IPS DF 19.7 (cell line): ENCODE results near the gene NDUFA13.

Experiments used
- DNase-seq: peaks from one replicate; pipeline ENCODE4 v3.0.0-alpha.2; 2013; ENCODE audit warnings: low read depth, low spot score

Gene NDUFA13

GRCh38 chr19:19507354-19507753 lies 8.7 kb upstream of the NDUFA13 start:
- no peak for DNase-seq

DNA sequence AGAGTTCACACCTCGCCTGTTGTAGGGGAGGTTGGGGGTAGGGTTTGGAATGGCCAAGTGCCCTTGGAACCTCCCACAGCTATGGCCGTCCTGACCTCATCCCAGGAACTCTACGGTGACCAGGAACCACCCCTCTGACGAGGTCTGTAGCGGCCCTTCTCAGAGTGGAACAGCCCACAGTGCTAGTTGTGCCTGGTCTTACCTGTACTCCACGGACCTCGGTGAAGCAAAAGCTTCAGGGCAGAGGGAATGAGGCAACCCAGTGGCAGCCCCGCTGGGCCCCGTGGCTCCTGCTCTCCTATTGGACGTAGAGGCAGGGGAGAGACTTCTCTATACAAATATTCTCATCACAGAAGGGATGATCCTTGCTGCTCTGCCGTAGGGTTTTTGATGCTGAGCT lies 7.8 kb upstream of the NDUFA13 start:
- no peak for DNase-seq

GRCh38 chr19:19510432-19510831 lies 5.6 kb upstream of the NDUFA13 start:
- no peak for DNase-seq

DNA sequence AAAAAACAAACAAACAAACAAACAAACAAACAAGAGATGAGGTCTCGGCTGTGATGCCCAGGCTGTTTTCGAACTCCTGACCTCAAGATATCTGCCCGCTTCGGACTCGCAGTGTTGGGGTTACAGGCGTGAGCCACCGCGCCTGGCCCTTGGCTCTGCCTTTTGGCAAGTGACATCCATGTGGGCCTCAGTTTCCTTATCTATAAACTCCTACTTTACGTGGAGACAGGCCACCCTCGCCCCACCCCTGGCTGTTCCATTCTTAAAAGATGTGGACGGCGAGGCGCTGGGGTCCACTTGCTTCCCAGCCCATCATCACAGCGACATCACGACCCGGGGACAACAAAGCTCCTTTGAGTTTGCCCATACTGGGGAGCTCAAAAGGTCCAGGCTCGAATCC lies 2.3 kb upstream of the NDUFA13 start:
- DNase-seq, result no peak

DNA sequence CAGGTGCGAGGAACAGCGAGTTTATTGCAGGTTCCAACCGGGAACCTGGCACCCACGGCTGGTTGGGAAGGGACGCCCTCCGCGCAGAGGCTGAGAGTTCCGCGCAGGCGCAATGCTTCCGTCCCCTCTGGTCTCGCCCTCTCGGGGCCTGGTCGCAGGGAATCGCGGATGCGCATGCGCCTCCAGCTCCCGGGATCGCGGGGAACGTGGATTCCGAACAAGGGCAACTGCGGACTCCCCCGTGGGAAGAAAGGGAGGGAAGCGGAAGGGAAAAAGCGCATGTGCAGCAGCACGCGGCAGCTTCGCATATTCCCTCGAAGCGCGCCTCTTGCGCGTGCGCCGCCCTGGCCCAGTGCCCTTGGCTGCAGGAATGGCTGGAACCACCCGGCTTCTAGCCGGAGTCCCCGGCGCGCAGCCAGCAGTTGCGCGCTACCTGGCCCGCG lies 1.8 kb upstream of the NDUFA13 start:
- DNase-seq, result no peak

GRCh38 chr19:19514881-19515641 lies 964 bp upstream of the NDUFA13 start, which contains the start of gene TSSK6:
TSS of gene TSSK6 (minus strand) at chr19:19515548. CDS start at chr19:19515427, 121 bp downstream.
- DNase-seq, result no peak

- no peak for DNase-seq
Measured at GRCh38 chr19:19517235-19517619, 1.2 kb downstream of the NDUFA13 start.

- no peak for DNase-seq
Measured at GRCh38 chr19:19520989-19521388, 5.0 kb downstream of the NDUFA13 start.

GRCh38 chr19:19523177-19523576 lies 7.2 kb downstream of the NDUFA13 start:
- DNase-seq, result no peak

DNA sequence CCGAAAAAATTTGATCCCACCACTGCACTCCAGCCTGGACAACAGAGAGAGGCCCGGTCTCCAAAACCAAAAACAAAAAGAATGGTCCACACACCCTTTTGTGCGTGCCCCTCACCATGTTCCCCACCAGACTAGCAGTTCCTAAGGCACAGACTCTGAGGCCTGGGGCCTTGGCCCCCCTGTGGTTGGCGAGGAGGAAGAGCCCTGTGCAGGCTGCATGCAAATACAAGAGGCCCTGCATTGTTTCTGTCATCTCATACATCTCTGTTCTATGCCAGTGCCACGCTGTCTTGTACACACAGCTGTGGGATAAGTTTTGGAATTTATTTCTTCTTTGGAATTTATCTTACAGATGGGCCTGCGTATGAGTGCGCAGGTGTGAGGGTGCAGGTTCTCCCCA lies 8.0 kb downstream of the NDUFA13 start:
- no peak for DNase-seq

- DNase-seq, result no peak
Measured at GRCh38 chr19:19525611-19526380, 9.8 kb downstream of the NDUFA13 start.

- DNase-seq, result no peak
Measured at GRCh38 chr19:19526581-19527370, 10.8 kb downstream of the NDUFA13 start.

DNA sequence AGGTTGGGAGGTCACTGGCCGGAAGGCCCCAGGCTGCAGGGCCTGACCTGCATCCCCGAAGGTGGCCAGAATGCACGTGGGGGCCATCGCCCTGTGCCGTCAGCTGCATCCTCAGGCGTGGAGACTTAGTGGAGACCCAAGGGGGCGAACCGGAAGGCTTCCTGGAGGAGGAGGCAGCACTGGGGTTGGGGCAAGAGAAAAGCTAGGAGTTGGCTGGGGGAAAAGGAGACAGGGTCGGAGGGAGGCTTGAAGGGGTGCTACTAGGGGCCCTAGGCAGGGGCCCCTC lies 11.3 kb downstream of the NDUFA13 start:
- no peak for DNase-seq

DNA sequence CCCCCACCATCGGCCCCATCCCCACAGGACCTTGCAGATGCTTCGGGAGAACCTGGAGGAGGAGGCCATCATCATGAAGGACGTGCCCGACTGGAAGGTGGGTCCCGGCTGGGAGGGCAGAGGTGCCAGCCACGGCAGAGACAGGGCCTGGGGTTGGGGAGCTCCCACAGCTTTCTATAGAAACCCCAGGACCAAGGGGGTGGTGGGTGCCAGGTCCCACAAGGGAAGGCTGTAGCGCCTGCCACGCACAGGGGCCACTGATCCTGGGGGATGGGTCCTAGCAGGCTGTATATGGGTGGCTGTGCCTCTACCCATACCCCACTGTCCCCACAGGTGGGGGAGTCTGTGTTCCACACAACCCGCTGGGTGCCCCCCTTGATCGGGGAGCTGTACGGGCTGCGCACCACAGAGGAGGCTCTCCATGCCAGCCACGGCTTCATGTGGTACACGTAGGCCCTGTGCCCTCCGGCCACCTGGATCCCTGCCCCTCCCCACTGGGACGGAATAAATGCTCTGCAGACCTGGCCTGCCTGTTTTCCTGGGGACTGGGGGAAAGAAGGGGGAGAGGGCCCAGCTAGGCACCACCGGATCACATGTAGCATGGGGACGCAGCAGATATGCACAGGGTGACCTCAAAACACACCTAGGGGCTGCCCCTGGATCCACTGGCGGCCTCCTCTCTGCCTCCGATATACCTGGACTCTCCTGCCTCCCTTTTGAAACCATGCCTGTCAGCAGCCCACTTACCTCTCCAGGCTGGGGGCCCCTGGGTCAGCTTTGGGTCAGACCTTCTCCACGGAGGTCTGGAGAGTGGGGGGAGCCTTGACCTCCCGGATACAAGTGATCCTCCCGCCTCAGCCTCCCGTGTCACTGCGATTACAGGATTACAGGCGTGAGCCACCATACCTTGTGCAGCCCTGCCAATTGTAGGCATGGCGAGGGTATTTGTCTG lies 11.9 kb downstream of the NDUFA13 start:
- DNase-seq, result no peak

GRCh38 chr19:19528721-19529490 lies 12.9 kb downstream of the NDUFA13 start, which contains the start of gene YJEFN3:
TSS of gene YJEFN3 (plus strand) at chr19:19528911. CDS start at chr19:19528933, 22 bp downstream.
- no peak for DNase-seq

GRCh38 chr19:19529783-19530422 lies 13.9 kb downstream of the NDUFA13 start:
- DNase-seq, result no peak

DNA sequence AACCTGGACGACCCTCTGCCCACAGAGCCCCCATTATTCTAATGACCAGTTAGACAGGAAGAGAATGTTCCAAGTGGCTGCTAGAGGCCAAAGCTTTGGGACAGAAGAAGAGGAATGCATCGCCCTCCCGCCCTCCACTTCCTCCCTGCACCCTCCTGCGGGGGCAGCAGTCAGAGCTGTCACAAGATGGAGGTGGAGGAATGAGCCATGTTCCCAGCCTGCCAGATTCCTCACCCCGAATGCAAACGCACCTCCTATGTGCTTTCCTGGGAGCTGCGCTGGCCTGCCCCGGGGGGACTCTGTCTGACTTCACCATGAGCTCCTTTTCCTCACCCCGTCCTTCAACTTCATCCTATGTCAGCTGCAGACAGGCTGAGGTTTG lies 14.4 kb downstream of the NDUFA13 start:
- DNase-seq, result no peak

DNA sequence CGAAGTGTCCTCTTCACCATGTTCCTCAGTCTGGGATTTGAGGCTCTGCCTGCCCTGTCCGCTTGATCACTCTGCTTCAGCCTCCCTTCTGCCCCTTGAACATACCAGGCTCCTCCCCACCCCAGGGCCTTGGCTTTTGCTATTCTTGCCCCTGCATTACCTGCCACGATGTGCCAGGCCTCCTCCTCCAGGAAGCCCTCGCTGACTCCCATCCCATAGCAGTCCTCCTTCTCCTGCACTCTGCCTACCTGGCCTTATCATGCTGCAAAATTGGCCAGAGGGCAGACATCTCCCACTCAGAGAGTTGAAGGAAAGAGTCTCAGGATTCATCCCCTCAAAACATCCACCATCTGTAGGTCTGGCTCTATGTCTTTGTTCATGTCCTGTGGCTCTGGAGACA lies 14.9 kb downstream of the NDUFA13 start:
- DNase-seq, result no peak

DNA sequence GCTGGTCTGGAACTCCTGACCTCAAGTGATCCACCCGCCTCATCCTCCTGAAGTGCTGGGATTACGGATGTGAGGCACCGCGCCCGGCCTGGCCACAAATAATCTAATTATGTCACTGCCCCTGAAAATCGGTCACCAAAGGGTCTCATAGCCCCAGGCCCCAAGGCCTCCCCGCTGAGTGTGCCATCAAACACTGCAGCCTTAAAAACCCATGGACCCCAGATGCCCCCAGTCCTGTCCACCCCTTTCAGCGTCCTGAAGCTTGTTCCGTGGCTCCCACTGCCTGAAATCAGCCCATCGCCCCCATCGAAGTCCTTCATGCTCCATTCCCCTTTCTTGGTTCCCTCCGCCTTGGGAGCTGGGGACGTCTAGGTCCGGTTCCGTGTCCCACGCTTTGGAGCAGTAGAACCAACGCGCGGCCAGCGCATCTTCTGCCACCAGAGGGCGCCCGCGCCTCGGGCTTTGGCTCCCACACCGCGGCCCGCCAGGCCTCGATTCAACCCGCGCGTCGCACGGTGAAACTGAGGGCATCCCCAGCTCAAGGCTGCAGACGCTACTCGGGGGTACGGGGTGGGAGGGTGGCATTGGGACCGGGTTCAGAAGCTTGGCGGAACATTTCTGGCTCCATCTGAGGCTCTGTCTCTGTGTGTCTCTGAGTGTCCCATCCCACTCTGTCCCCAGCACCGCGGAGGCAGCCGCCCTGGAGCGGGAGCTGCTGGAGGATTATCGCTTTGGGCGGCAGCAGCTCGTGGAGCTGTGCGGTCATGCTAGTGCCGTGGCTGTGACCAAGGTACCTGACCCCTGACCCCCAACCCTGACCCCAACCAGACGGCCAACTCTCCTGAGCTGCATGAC lies 16.2 kb downstream of the NDUFA13 start:
- no peak for DNase-seq
